Spleen (tissue), 11 donors: ENCODE results near the gene TMEM19. TPM values are rescaled to one million over a fixed set of nuclear protein-coding genes. Genes with fewer than 3 reads are reported as not detected.
"Not testable (repeated sequence)": the region's sequence is repeated elsewhere in the genome, so short reads cannot be mapped to it uniquely, and the experiment has no call there.

Experiments used
- DNase-seq: peaks from one replicate; pipeline ENCODE4 v3.0.0-alpha.2; 2020
- H3K27ac ChIP-seq, 8 donors: fragments of 200-600 bp; sonication (generic) in 7 of 8; 1 replicate in 4 of 8; 2 replicates in 4 of 8; pipeline versions ENCODE4 v1.5.0 to v1.8.0; 2016 to 2021; ENCODE audit warnings: inconsistent platforms in 4 of 8, mild to moderate bottlenecking in 4 of 8, moderate library complexity in 1 of 8
- H3K27me3 ChIP-seq, 7 donors: fragments of 200-600 bp; sonication (generic) in 6 of 7; replicated peaks in 1 of 7; 1 replicate in 4 of 7; 2 replicates in 3 of 7; pipeline versions ENCODE4 v1.5.0 to v1.8.0; 2016 to 2021; ENCODE audit warnings: inconsistent platforms in 3 of 7, mild to moderate bottlenecking in 1 of 7
- H3K36me3 ChIP-seq, 6 donors: fragments of 200-600 bp; sonication (generic) in 5 of 6; 1 replicate in 4 of 6; 2 replicates in 2 of 6; pipeline versions ENCODE4 v1.5.0 to v1.8.0; 2016 to 2021; ENCODE audit warnings: inconsistent platforms in 2 of 6
- H3K4me1 ChIP-seq, 6 donors: fragments of 200-600 bp; sonication (generic) in 5 of 6; 1 replicate in 3 of 6; 2 replicates in 3 of 6; pipeline versions ENCODE4 v1.5.0 to v1.8.0; 2016 to 2021; ENCODE audit warnings: inconsistent platforms in 3 of 6
- H3K4me3 ChIP-seq, 8 donors: fragments of 200-600 bp; sonication (generic) in 7 of 8; 1 replicate in 4 of 8; 2 replicates in 4 of 8; pipeline versions ENCODE4 v1.5.0 to v1.8.0; 2016 to 2021; ENCODE audit warnings: inconsistent platforms in 4 of 8, mild to moderate bottlenecking in 4 of 8, moderate library complexity in 2 of 8
- H3K9me3 ChIP-seq, 8 donors: fragments of 200-600 bp; sonication (generic) in 7 of 8; 1 replicate in 4 of 8; 2 replicates in 4 of 8; pipeline versions ENCODE4 v1.5.0 to v1.8.0; 2016 to 2021; ENCODE audit warnings: inconsistent platforms in 4 of 8
- CTCF ChIP-seq, 11 experiments: fragments of 200-600 bp in 7 of 11; fragments of 450-650 bp in 4 of 11; sonication (generic) in 4 of 11; IDR thresholded peaks in 8 of 11; conservative IDR thresholded peaks in 3 of 11; 1 replicate in 7 of 11; 2 replicates in 4 of 11; pipeline versions ENCODE4 v1.4.0 to v1.8.0; 2016 to 2021; ENCODE audit warnings: antibody characterized with exemption in 11 of 11, inconsistent platforms in 4 of 11, mild to moderate bottlenecking in 1 of 11
- POLR2A ChIP-seq, 3 donors: fragments of 450-650 bp; IDR thresholded peaks; one replicate each; pipeline ENCODE4 v1.5.1; 2017; ENCODE audit warnings: antibody characterized with exemption in 3 of 3, mild to moderate bottlenecking in 1 of 3
- POLR2AphosphoS5 ChIP-seq, 3 donors: sonication (generic); formaldehyde crosslinking; IDR thresholded peaks; one replicate each; pipeline ENCODE4 v1.5.1; 2017; ENCODE audit warnings: antibody characterized with exemption in 3 of 3
- WGBS, 5 donors: extraction: QIAGEN DNeasy Blood & Tissue Kit in 3 of 5; methylation state at CpG; one replicate each; pipeline versions ENCODE4 v1.1.5 to v1.1.7; 2013 to 2018; 5-methylcytosine and 5-hydroxymethylcytosine counted together
- intact Hi-C: fragments of 100-400 bp; cut with DNase I; formaldehyde crosslinking; loops from one replicate; pipeline ENCODE4 v1.15.0; 2023; ENCODE audit warnings: low total_unique reads
- polyA plus RNA-seq, 3 donors: library from polyadenylated mRNA; stranded (reverse); fragments of 200-250 nt; gene quantifications; one replicate each; pipeline ENCODE4 v1.2.1, GENCODE V29; 2013
- total RNA-seq, 7 donors: library from RNA; depleted of rRNA in 3 of 7; stranded (reverse); fragments of >200 nt in 3 of 7; fragmentation: NEBNext Ultra II Directional in 4 of 7; extraction: Animal tissue kit (Norgen Biotek cat#: 25700) in 4 of 7; gene quantifications; one replicate each; pipeline versions ENCODE4 v1.1.0 to v1.2.1, GENCODE V29; 2016 to 2021
- donor health status: healthy with polysubstance abuse.
- donor health status: DM: no; HTN: no; CAD: no; lungs with moderate emphysema.
- donor health status: DM: no; HTN: no; CAD: no.
- donor health status: Bipolar disorder and iron deficiency.
- donor health status: healthy.
- donor health status: DM: no; HTN: no; CAD: no.
- donor health status: DM: yes; HTN: yes; CAD: no.

The TMEM19 gene
- total and polyA plus RNA-seq, 10 donors = 15.0 to 42.4 (median 29.6) TPM

DNA sequence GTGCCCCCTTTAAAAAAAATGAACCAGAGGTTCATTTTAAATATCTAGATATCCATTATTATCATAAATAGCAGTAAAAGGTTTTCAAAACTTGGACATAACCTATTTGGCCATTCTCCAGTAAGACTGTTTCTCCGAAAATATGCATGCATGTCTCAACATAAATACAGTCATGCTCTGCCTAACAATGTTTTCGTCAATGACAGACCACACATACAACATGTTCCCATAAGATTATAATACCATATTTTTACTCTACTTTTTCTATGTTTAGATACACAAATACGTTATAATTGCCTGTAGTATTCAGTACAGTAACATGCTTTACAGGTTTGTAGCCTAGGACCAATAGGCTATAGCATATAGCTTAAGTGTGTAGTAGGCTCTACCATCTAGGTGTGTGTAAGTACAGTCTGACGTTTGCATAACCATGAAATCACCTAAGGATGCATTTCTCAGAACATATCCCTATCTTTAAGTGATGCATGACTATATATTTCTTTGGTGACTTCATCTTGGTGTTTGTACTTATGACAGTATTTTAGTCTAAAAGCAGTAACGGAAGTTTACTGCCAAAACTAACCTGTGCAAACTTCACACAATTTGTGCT lies 3.2 kb downstream of the TMEM19 start:
- intact Hi-C loops = loop anchor here (10.0 kb wide), 1 partner anchor 66 kb away; the partner anchor contains the start of gene RAB21
- Histone ChIP-seq H3K4me1 (peaks cover 10 to 93% (median 58%) of the 10 kb centered on the region in 6 donors), H3K36me3 (peaks cover 0 to 12% (median 0%) of the 10 kb centered on the region in 6 donors), H3K9me3 (no peaks in the 10 kb centered on the region), H3K27ac (peak overlapping the region in 4 of 8 donors; percentile 90 to 92 (median 91)), H3K4me3 (peak overlapping the region in 2 of 8 donors; percentile 54 to 74), H3K27me3 (no peaks in the 10 kb centered on the region)
- 71 to 85% (median 84%) methylated on average over 5 of the region's 5 CpGs for WGBS, 5 donors
- no peak for DNase-seq
- TF ChIP-seq CTCF (IDR thresholded peaks at IDR 0.05 in 8 of 11, conservative IDR thresholded peaks at IDR 0.05 in 3 of 11) (no peak), POLR2A (IDR thresholded peaks at IDR 0.05) (no peak), POLR2AphosphoS5 (IDR thresholded peaks at IDR 0.05) (no peak)

DNA sequence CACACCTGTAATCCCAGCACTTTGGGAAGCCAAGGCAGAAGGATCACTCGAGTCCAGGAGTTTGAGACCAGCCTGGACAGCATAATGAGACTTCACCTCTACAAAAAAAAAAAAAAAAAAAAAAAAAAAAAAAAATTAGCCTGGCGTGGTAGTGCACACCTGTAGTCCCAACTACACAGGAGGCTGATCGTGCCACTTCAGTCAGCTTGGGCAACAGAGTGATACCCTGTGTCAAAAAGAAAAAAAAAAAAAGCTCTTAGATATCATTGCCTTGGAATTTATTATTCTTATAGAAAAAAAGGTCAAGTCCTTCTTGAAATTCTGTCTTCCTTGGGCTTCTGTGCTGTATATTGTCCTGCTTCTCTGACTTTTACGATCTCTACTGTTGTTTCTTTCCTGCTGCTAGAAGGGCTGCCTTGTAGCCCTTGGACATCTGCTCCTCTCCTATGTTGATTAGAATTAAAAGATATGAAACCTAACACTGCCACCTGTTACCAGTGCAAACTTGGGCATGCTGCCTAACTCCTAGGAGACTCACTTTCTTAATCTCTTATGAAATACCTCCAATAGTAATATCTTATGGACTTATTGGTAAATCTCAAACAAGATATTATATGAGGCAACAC lies 5.7 kb downstream of the TMEM19 start:
- H3K4me1 ChIP-seq = peaks cover 3 to 87% (median 54%) of the 10 kb centered on the region in 6 donors
- no peaks in the 10 kb centered on the region for H3K27me3 ChIP-seq
- no peak for TF ChIP-seq POLR2A (IDR thresholded peaks at IDR 0.05)
- no peak for TF ChIP-seq CTCF (IDR thresholded peaks at IDR 0.05 in 8 of 11, conservative IDR thresholded peaks at IDR 0.05 in 3 of 11)
- TF ChIP-seq POLR2AphosphoS5 (IDR thresholded peaks at IDR 0.05) = no peak
- intact Hi-C loops = no loop called here
- peaks cover 0 to 16% (median 4%) of the 10 kb centered on the region in 6 donors for H3K36me3 ChIP-seq
- no peaks in the 10 kb centered on the region for H3K9me3 ChIP-seq
- peak overlapping the region in 4 of 8 donors; percentile 22 to 83 (median 58) for H3K27ac ChIP-seq
- no peak overlapping the region for H3K4me3 ChIP-seq
- no peak for DNase-seq
- 70 to 87% (median 78%) methylated on average over 4 of the region's 4 CpGs for WGBS, 5 donors

- Histone ChIP-seq H3K27me3 (no peaks in the 10 kb centered on the region), H3K27ac (peak overlapping the region in 6 of 8 donors; percentile 0 to 83 (median 68)), H3K4me1 (peaks cover 3 to 74% (median 39%) of the 10 kb centered on the region in 6 donors), H3K36me3 (peaks cover 0 to 32% (median 16%) of the 10 kb centered on the region in 6 donors), H3K9me3 (no peaks in the 10 kb centered on the region), H3K4me3 (no peak overlapping the region)
- DNase-seq = no peak
- TF ChIP-seq CTCF (IDR thresholded peaks at IDR 0.05 in 8 of 11, conservative IDR thresholded peaks at IDR 0.05 in 3 of 11) (no peak), POLR2AphosphoS5 (IDR thresholded peaks at IDR 0.05) (no peak), POLR2A (IDR thresholded peaks at IDR 0.05) (no peak)
- intact Hi-C loops = no loop called here
- 94 to 98% (median 96%) methylated on average over 7 of the region's 7 CpGs for WGBS, 5 donors
Observed at GRCh38 chr12:71693126-71693525, 7.2 kb downstream of the TMEM19 start.

DNA sequence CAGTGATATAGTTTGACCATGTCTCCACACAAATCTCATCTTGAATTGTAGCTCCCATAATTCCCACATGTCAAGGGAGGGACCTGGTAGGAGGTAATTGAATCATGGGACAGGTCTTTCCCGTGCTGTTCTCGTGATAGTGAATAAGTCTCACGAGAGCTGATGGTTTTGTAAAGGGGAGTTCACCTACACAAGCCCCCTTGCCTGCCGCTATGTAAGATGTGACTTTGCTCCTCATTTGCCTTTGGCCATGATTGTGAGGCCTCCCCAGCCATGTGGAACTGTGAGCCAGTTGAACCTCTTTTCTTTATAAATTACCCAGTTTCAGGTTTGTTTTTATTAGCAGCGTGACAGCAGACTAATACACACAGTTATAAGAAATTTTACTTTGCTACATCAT lies 7.8 kb downstream of the TMEM19 start:
- H3K27me3 ChIP-seq, DNase-seq, H3K9me3 ChIP-seq, intact Hi-C loops, H3K4me3 ChIP-seq: not testable (repeated sequence)
- peak overlapping the region in 7 of 8 donors; percentile 11 to 83 (median 62) for H3K27ac ChIP-seq
- 65 to 84% (median 79%) methylated on average over 5 of the region's 5 CpGs for WGBS, 5 donors
- peaks cover 0 to 37% (median 20%) of the 10 kb centered on the region in 6 donors for H3K36me3 ChIP-seq
- H3K4me1 ChIP-seq = peaks cover 2 to 72% (median 34%) of the 10 kb centered on the region in 6 donors
